Measurements from ENCODE around the gene SLC27A5. TPM values are rescaled to one million over a fixed set of nuclear protein-coding genes. Genes with fewer than 3 reads are reported as not detected.
A peak's percentile ranks its signal among the peaks of the same experiment; 100 is the strongest.

Gene SLC27A5
- total and polyA plus RNA-seq, 2 of the 4 experiments (the other 2 are of a cell fraction), result 7.7 to 11.2 TPM

GRCh38 chr19:58500242-58500641 lies 11.6 kb downstream of the SLC27A5 start:
- intact Hi-C loops (cut with micrococcal nuclease), result no loop called here
- Histone ChIP-seq H3K23ac (ENCODE audit: low read depth, low read length) (no peak overlapping the region), H4K91ac (ENCODE audit: insufficient read depth, low read depth, low read length) (no peak overlapping the region), H2AFZ (replicated peaks; ENCODE audit: low read length, poor library complexity) (peak overlapping the region; percentile 96), H3K9me3 (ENCODE audit: control insufficient read depth, insufficient read depth, low read length) (no peaks in the 10 kb centered on the region), H2BK120ac (ENCODE audit: low read depth, low read length) (no peak overlapping the region), H3K4me2 (ENCODE audit: low read depth, low read length) (peak overlapping the region; percentile 65; the same call in 1 of the 2 replicates), H3K36me3 (ENCODE audit: control insufficient read depth, insufficient read depth, low read length) (no peaks in the 10 kb centered on the region), H3K14ac (replicated peaks; ENCODE audit: low read depth, low read length) (peak overlapping the region; percentile 53; the same call in 1 of the 2 replicates), H4K5ac (ENCODE audit: low read depth, low read length) (no peak overlapping the region), H4K8ac (ENCODE audit: low read depth in 2 of 2, low read length in 2 of 2) (peak overlapping the region; percentile 91 to 99; a peak in 2 of 4 replicates), H3K4ac (ENCODE audit: low read depth, low read length) (no peak overlapping the region), H3K79me1 (ENCODE audit: low read depth in 1 of 2, low read length in 2 of 2) (peaks cover 6 to 11% of the 10 kb centered on the region in 2 experiments), H3K9ac (ENCODE audit: low read depth, low read length) (no peak overlapping the region), H3K9me1 (ENCODE audit: insufficient read depth, low read length) (peaks cover 14% of the 10 kb centered on the region), H2AK9ac (replicated peaks; ENCODE audit: low read depth, low read length, poor library complexity) (peak overlapping the region; percentile 74), H3K4me1 (ENCODE audit: control insufficient read depth, insufficient read depth, low read length) (peaks cover 4% of the 10 kb centered on the region; the same call in 1 of the 2 replicates), H3K56ac (ENCODE audit: extremely low read depth, insufficient read depth, low read length) (no peak overlapping the region), H4K20me1 (ENCODE audit: insufficient read depth, low read length) (no peaks in the 10 kb centered on the region), H2BK20ac (ENCODE audit: low read depth, low read length) (no peak overlapping the region), H3K4me3 (ENCODE audit: insufficient read depth, low read depth, low read length) (no peak overlapping the region), H3K18ac (ENCODE audit: low read depth, low read length) (no peak overlapping the region), H2BK5ac (ENCODE audit: low read depth, low read length, poor library complexity, severe bottlenecking) (no peak overlapping the region), H3K27ac (ENCODE audit: insufficient read depth, low read length) (no peak overlapping the region), H2BK15ac (ENCODE audit: low read depth, low read length) (no peak overlapping the region), H2AK5ac (ENCODE audit: low read depth, low read length) (no peak overlapping the region), H3K27me3 (ENCODE audit: control insufficient read depth, insufficient read depth, low read length) (no peaks in the 10 kb centered on the region)
- ChIA-PET CTCF (interaction anchor here (0.6 kb wide), 1 partner anchor 32 kb away, joined by 3 read pairs; no protein-coding TSS in a partner anchor), POLR2A (ENCODE audit: unreplicated experiment) (no interaction called here)
- no peak for ATAC-seq (ENCODE audit: low read depth)
- dilution Hi-C loops (cut with HindIII; ENCODE audit: low sequenced_read_pairs, unreplicated experiment), result no loop called here
- no TSS peak for BruUV-seq (replicated peaks)
- in situ Hi-C loops (cut with MboI; ENCODE audit: low sequenced_read_pairs), result no loop called here
- TF ChIP-seq CTCF (conservative IDR thresholded peaks at IDR 0.05; ENCODE audit: low read depth, low read length), result no peak
- no peak for TF ChIP-seq FOS (IDR thresholded peaks at IDR 0.05; ENCODE audit: low read depth, low read length)
- no peak for TF ChIP-seq BHLHE40 (IDR thresholded peaks at IDR 0.05; ENCODE audit: low read depth, low read length)
- no peak for TF ChIP-seq NFE2L2 (IDR thresholded peaks at IDR 0.05; ENCODE audit: low read depth, low read length)
- DNase-seq, result no peak
- no CpG with 5 or more reads among the region's 14 CpGs for WGBS, 2 experiments (ENCODE audit: extremely low coverage in 2 of 2, insufficient read length in 1 of 2)
